AG04450 (cell line): ENCODE data around the gene WNT8A. TPM values are rescaled to one million over a fixed set of nuclear protein-coding genes. Genes with fewer than 3 reads are reported as not detected.
"Not testable (repeated sequence)": the region's sequence is repeated elsewhere in the genome, so short reads cannot be mapped to it uniquely, and the experiment has no call there.

Experiments used
- CTCF ChIA-PET: fragments of 300-600, 350-600 bp; formaldehyde crosslinking; extraction: SDS; loops from one replicate; lab custom pipeline; 2022; ENCODE audit warnings: antibody characterized with exemption, inconsistent platforms; lab: Charles Lee
- POLR2A ChIA-PET: fragments of 350-600 bp; formaldehyde crosslinking; extraction: SDS; loops from one replicate; lab custom pipeline; 2021; ENCODE audit warnings: antibody characterized with exemption, inconsistent platforms; lab: Yijun Ruan, JAX
- DNase-seq: peaks from one replicate; pipeline ENCODE4 v3.0.0-alpha.2; 2011; ENCODE audit warnings: low read depth, low spot score
- H3K27ac ChIP-seq: one replicate; pipeline ENCODE4 v1.5.1; 2012; ENCODE audit warnings: low read depth, low read length, control low read depth
- H3K27me3 ChIP-seq: one replicate; pipeline ENCODE4 v1.6.0; 2012; ENCODE audit warnings: low read length; ENCODE audit not compliant: control insufficient read depth, insufficient read depth
- H3K4me3 ChIP-seq: 2 replicates; pipeline ENCODE4 v1.5.1; 2011; ENCODE audit warnings: mild to moderate bottlenecking, low read depth, low read length, control low read depth
- H3K9me3 ChIP-seq: 2 replicates; pipeline ENCODE4 v1.5.1; 2012; ENCODE audit warnings: low read length; ENCODE audit not compliant: control insufficient read depth, insufficient read depth
- polyA plus RNA-seq: library from polyadenylated mRNA; depleted of rRNA; stranded (reverse); fragments of >200 nt; gene quantifications from 2 replicates; pipeline ENCODE4 v1.2.3, GENCODE V29; 2011
- TF ChIP-seq, protein P1 (sequence below): IDR thresholded peaks from 2 replicates; pipeline ENCODE4 v1.5.1; 2011; ENCODE audit warnings: low read depth, low read length, control low read depth, inconsistent platforms

The WNT8A gene
- polyA plus RNA-seq, 1 experiment, result not detected

DNA sequence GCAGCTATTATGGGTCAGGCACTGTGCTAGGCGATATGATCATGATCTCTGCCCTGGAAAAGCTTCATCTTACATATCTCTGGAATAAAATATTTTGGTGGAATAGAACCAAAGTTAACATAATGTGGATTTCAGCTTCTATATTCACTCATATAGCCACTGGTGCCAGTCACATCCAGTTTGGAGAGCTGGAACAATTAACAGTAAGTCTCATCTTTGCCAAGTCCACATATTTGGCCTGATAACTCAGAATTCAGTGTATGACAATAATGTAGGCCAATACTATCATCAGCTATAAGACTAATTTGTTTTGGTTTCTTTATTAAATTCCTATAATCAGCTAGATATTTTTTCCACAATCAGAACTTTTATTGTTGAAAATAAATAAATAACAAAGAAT, 45.0 kb upstream of the WNT8A start:
- ChIA-PET CTCF (interaction anchor here (0.5 to 8.5 kb wide), 11 partner anchors 12 to 136 kb away, joined by 3 to 260 read pairs (median 3); no protein-coding TSS in a partner anchor), POLR2A (no interaction called here)
- Histone ChIP-seq H3K27me3 (no peaks in the 10 kb centered on the region), H3K4me3 (no peak overlapping the region), H3K9me3 (no peaks in the 10 kb centered on the region), H3K27ac (no peak overlapping the region)
- no peak for DNase-seq
- TF ChIP-seq, protein P1, sequence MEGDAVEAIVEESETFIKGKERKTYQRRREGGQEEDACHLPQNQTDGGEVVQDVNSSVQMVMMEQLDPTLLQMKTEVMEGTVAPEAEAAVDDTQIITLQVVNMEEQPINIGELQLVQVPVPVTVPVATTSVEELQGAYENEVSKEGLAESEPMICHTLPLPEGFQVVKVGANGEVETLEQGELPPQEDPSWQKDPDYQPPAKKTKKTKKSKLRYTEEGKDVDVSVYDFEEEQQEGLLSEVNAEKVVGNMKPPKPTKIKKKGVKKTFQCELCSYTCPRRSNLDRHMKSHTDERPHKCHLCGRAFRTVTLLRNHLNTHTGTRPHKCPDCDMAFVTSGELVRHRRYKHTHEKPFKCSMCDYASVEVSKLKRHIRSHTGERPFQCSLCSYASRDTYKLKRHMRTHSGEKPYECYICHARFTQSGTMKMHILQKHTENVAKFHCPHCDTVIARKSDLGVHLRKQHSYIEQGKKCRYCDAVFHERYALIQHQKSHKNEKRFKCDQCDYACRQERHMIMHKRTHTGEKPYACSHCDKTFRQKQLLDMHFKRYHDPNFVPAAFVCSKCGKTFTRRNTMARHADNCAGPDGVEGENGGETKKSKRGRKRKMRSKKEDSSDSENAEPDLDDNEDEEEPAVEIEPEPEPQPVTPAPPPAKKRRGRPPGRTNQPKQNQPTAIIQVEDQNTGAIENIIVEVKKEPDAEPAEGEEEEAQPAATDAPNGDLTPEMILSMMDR, result no peak

DNA sequence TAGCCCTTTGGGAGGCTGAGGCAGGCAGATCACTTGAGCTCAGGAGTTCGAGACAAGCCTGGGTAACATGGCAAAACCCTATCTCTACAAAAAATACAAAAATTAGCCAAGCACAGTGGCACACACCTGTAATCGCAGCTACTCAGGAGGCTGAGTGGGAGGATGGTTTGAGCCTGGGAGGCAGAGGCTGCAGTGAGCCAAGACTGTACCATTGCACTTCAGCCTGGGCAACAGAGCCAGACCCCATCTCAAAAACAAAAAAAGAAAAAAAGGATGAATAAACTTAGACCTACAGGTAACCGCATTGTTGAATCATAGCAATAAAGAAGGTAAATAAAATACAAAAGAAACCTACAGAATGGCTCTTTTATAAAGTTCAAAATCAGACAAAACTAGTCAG, 38.5 kb upstream of the WNT8A start:
- H3K4me3 ChIP-seq, POLR2A ChIA-PET, H3K27me3 ChIP-seq, DNase-seq, H3K27ac ChIP-seq, H3K9me3 ChIP-seq: not testable (repeated sequence)
- CTCF ChIA-PET, result interaction anchor here (3.9 kb wide), 1 partner anchor 10 kb away, joined by 22 read pairs; no protein-coding TSS in a partner anchor

DNA sequence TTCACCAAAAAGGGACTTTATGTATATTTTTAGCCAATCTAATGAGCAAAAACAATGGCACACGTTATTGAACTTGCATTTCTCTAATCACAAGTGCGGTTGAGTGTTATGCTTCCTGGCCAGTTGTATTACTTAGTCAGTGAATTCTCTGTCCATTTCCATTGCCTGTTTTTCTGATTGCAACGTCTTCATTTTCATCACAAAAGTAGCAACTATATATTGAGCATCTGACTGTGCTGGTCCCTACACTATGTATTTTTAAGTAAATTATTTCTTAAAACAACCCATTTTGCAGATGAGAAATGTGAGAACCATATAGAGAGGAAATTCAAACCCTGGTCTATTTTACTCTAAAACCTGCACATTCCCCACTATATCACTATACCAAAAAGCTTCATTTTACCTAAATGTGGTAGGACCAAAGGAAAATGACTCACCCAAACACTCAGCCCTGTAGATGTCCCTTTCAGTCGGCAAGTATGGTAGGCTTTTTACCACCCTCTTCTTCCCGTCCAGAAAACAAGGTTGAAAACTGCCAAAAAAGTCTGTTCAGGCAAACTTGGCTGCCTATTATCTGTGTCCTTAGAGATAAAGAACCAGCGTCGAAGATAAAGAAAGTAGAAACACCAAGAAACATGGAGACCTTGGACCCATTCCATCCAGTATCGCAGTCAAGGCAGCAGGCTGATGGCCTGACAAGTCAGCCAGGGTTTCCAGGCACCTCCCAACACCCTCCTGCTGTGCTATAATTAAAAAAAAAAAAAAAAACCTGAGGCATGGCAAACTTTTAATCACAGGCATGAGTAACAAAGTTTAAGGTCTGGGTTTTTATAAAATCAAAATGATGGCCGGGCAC, 32.2 kb upstream of the WNT8A start:
- ChIA-PET POLR2A (no interaction called here), CTCF (interaction anchor here (1.5 kb wide), 1 partner anchor 15 kb away, joined by 4 read pairs; no protein-coding TSS in a partner anchor)
- DNase-seq, result no peak
- H3K9me3 ChIP-seq, result no peaks in the 10 kb centered on the region
- TF ChIP-seq, protein P1, result no peak
- peaks cover 6% of the 10 kb centered on the region for H3K27me3 ChIP-seq
- H3K4me3 ChIP-seq, result no peak overlapping the region
- H3K27ac ChIP-seq, result no peak overlapping the region

DNA sequence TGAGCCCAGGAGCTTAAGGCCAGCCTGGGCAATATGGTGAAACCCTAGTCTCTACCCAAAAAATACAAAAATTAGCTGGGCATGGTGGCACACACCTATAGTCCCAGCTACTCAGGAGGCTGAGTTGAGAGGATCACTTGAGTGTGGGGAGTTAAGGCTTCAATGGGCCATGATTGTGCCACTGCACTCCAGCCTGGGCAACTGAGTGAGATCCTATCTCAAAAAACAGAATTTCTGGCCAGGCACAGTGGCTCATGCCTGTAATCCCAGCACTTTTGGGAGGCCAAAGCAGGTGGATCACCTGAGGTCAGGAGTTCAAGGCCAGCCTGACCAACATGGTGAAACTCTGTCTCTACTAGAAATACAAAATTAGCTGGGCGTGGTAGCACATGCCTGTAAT, 31.1 kb upstream of the WNT8A start:
- DNase-seq, H3K27ac ChIP-seq, H3K4me3 ChIP-seq, POLR2A ChIA-PET, H3K9me3 ChIP-seq, H3K27me3 ChIP-seq: not testable (repeated sequence)
- CTCF ChIA-PET, result interaction anchor here (0.7 to 1.5 kb wide), 3 partner anchors 8 to 17 kb away, joined by 3 to 4 read pairs (median 3); no protein-coding TSS in a partner anchor

DNA sequence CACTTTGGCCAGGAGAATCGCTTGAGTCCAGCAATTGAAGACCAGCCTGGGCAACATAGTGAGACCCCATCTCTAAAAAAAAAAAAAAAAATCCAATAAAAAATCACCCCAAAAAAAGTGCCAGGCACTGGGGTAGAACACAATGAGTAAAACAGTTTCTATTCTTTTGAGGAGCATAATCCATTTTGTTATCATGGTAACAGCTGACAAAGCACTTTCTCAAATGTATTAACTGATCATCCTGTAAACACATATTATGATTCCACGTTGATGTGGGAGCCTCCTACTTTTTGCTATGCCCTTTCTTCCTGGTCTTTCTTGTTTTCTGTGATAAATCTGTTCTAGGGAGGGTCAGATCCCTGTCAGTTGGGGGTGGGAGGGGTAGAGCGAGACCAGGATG, 30.3 kb upstream of the WNT8A start:
- no peak overlapping the region for H3K27ac ChIP-seq
- DNase-seq, result no peak
- TF ChIP-seq, protein P1, result no peak
- peaks cover 6% of the 10 kb centered on the region for H3K27me3 ChIP-seq
- no peak overlapping the region for H3K4me3 ChIP-seq
- CTCF ChIA-PET, result interaction anchor here (0.7 to 4.2 kb wide), 4 partner anchors 9 to 23 kb away, joined by 3 to 20 read pairs (median 3); no protein-coding TSS in a partner anchor
- POLR2A ChIA-PET, result no interaction called here
- no peaks in the 10 kb centered on the region for H3K9me3 ChIP-seq

DNA sequence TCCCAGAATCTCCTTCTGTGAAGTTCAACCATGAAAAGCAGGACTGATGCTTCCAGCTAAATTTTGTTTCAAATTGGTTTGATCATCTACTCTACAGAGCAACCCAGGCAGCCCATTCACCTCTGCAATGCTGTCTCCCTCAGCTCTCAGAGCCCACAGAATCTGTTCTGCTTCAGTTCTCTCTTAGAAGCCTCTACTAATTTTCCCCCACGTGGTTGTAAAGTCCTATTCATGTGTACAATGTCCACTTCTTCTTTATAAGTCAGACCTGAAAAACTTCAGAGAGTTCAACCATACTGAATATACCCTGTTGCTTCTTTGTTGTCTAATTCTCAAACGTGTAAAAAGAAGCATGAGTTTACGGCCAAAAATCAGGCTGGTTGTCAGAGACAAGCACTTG, 29.6 kb upstream of the WNT8A start:
- ChIA-PET CTCF (interaction anchor here (1.0 to 4.2 kb wide), 2 partner anchors 19 to 23 kb away, joined by 3 to 20 read pairs; no protein-coding TSS in a partner anchor), POLR2A (no interaction called here)
- DNase-seq, result no peak
- TF ChIP-seq, protein P1, result no peak
- H3K4me3 ChIP-seq, result no peak overlapping the region
- no peak overlapping the region for H3K27ac ChIP-seq
- no peaks in the 10 kb centered on the region for H3K9me3 ChIP-seq
- peaks cover 6% of the 10 kb centered on the region for H3K27me3 ChIP-seq
